Osteocyte (in vitro differentiated cells): ENCODE measurements around the gene SOX11. TPM values are rescaled to one million over a fixed set of nuclear protein-coding genes. Genes with fewer than 3 reads are reported as not detected.

Experiments used
- DNase-seq: peaks from one replicate; pipeline ENCODE4 v3.0.0; 2021; ENCODE audit warnings: mixed read lengths; ENCODE audit not compliant: unreplicated experiment; ENCODE audit errors: extremely low spot score
- H3K27ac Mint-ChIP-seq: one replicate; pipeline ENCODE4 v1.8.0; 2021; ENCODE audit warnings: mild to moderate bottlenecking, mixed read lengths; ENCODE audit not compliant: unreplicated experiment
- H3K27me3 Mint-ChIP-seq: one replicate; pipeline ENCODE4 v1.8.0; 2021; ENCODE audit warnings: mixed read lengths; ENCODE audit not compliant: unreplicated experiment
- H3K36me3 Mint-ChIP-seq: one replicate; pipeline ENCODE4 v1.8.0; 2021; ENCODE audit warnings: mixed read lengths; ENCODE audit not compliant: unreplicated experiment
- H3K4me1 Mint-ChIP-seq: one replicate; pipeline ENCODE4 v1.8.0; 2021; ENCODE audit warnings: mixed read lengths; ENCODE audit not compliant: unreplicated experiment
- H3K4me3 Mint-ChIP-seq: one replicate; pipeline ENCODE4 v1.8.0; 2021; ENCODE audit warnings: mild to moderate bottlenecking, moderate library complexity, mixed read lengths; ENCODE audit not compliant: unreplicated experiment
- H3K9me3 Mint-ChIP-seq: one replicate; pipeline ENCODE4 v1.8.0; 2021; ENCODE audit warnings: mixed read lengths; ENCODE audit not compliant: unreplicated experiment
- CTCF ChIP-seq: fragments of 200-600 bp; sonication (generic); IDR thresholded peaks from 2 replicates; pipeline ENCODE4 v1.5.0; 2021; ENCODE audit warnings: antibody characterized with exemption, mild to moderate bottlenecking, moderate library complexity
- total RNA-seq: library from RNA; stranded (reverse); gene quantifications from 2 replicates; pipeline ENCODE4 v1.2.1, GENCODE V29; 2021

SOX11 gene
- total RNA-seq, 1 donor from 2014 or later: 71.7 TPM

- peaks cover 43% of the 10 kb centered on the region for H3K4me1 Mint-ChIP-seq
- no peaks in the 10 kb centered on the region for H3K9me3 Mint-ChIP-seq
- DNase-seq: no peak
- H3K27ac Mint-ChIP-seq: no peak overlapping the region
- TF ChIP-seq CTCF: no peak
- H3K27me3 Mint-ChIP-seq: no peaks in the 10 kb centered on the region
- H3K4me3 Mint-ChIP-seq: no peak overlapping the region
- H3K36me3 Mint-ChIP-seq: peaks cover 48% of the 10 kb centered on the region
These were observed 7.8 kb downstream of the SOX11 start for GRCh38 chr2:5699963-5700362.

GRCh38 chr2:5700551-5700950 lies 8.4 kb downstream of the SOX11 start:
- no peak overlapping the region for H3K4me3 Mint-ChIP-seq
- no peaks in the 10 kb centered on the region for H3K9me3 Mint-ChIP-seq
- H3K4me1 Mint-ChIP-seq: peaks cover 38% of the 10 kb centered on the region
- H3K36me3 Mint-ChIP-seq: peaks cover 46% of the 10 kb centered on the region
- H3K27me3 Mint-ChIP-seq: no peaks in the 10 kb centered on the region
- no peak overlapping the region for H3K27ac Mint-ChIP-seq
- no peak for TF ChIP-seq CTCF
- no peak for DNase-seq

GRCh38 chr2:5701266-5701665 lies 9.1 kb downstream of the SOX11 start:
- Mint-ChIP-seq H3K4me3 (no peak overlapping the region), H3K9me3 (no peaks in the 10 kb centered on the region), H3K27ac (no peak overlapping the region), H3K4me1 (peaks cover 36% of the 10 kb centered on the region), H3K27me3 (no peaks in the 10 kb centered on the region), H3K36me3 (peaks cover 44% of the 10 kb centered on the region)
- no peak for DNase-seq
- no peak for TF ChIP-seq CTCF

GRCh38 chr2:5703166-5703565 lies 11.0 kb downstream of the SOX11 start:
- no peak overlapping the region for H3K27ac Mint-ChIP-seq
- H3K9me3 Mint-ChIP-seq: no peaks in the 10 kb centered on the region
- DNase-seq: no peak
- no peak overlapping the region for H3K4me3 Mint-ChIP-seq
- H3K36me3 Mint-ChIP-seq: peaks cover 44% of the 10 kb centered on the region
- H3K27me3 Mint-ChIP-seq: peaks cover 2% of the 10 kb centered on the region
- no peak for TF ChIP-seq CTCF
- peaks cover 29% of the 10 kb centered on the region for H3K4me1 Mint-ChIP-seq

- DNase-seq: no peak
- TF ChIP-seq CTCF: no peak
- Mint-ChIP-seq H3K27me3 (peaks cover 10% of the 10 kb centered on the region), H3K36me3 (peaks cover 30% of the 10 kb centered on the region), H3K9me3 (peaks cover 5% of the 10 kb centered on the region), H3K27ac (no peak overlapping the region), H3K4me3 (no peak overlapping the region), H3K4me1 (peaks cover 12% of the 10 kb centered on the region)
These were observed 13.3 kb downstream of the SOX11 start for GRCh38 chr2:5705490-5705889.
